NT2/D1 (cell line): ENCODE measurements around the gene DDX11.
"Not testable (repeated sequence)": the region's sequence is repeated elsewhere in the genome, so short reads cannot be mapped to it uniquely, and the experiment has no call there.

Experiments used
- SUZ12 ChIP-seq: IDR thresholded peaks from 2 replicates; pipeline ENCODE4 v1.6.1; 2011; ENCODE audit not compliant: insufficient read length, insufficient read depth; ENCODE audit errors: extremely low read depth
- YY1 ChIP-seq: IDR thresholded peaks from 2 replicates; pipeline ENCODE4 v1.6.1; 2011; ENCODE audit not compliant: insufficient read length, insufficient read depth
- ZNF274 ChIP-seq: IDR thresholded peaks from 2 replicates; pipeline ENCODE4 v1.6.1; 2011; ENCODE audit warnings: mild to moderate bottlenecking, low read depth, low read length

- not testable (repeated sequence) for TF ChIP-seq ZNF274, YY1, SUZ12
Observed at GRCh38 chr12:31092718-31093117, 19.1 kb downstream of the DDX11 start.
